SK-N-SH treated with all-trans-retinoic acid at 6 μM for 48 hours (cell line): ENCODE results near the gene CTBP2.

ENCODE experiments used
- ATAC-seq: fragments of 200-7000 bp; cut with Tn5 transposase; 3 replicates; pipeline ENCODE4 v1.9.1; 2020; ENCODE audit warnings: mild to moderate bottlenecking, moderate library complexity
- ARNTL ChIP-seq: fragments of 450-650 bp; formaldehyde crosslinking; IDR thresholded peaks from 2 replicates; pipeline ENCODE4 v1.5.0; 2020; ENCODE audit warnings: low read depth, mild to moderate bottlenecking, moderate library complexity, borderline replicate concordance
- BACH2 ChIP-seq: fragments of 250-450 bp; sonication (Bioruptor Pico); IDR thresholded peaks from 2 replicates; pipeline ENCODE4 v1.9.0; 2021; ENCODE audit warnings: mild to moderate bottlenecking, borderline replicate concordance
- CREB5 ChIP-seq: fragments of 250-450 bp; sonication (Bioruptor Pico); IDR thresholded peaks from 2 replicates; pipeline ENCODE4 v1.5.1; 2020; ENCODE audit warnings: low read depth, mild to moderate bottlenecking, moderate library complexity
- CSDC2 ChIP-seq: fragments of 250-450 bp; sonication (Bioruptor Pico); IDR thresholded peaks from 2 replicates; pipeline ENCODE4 v1.5.0; 2020; ENCODE audit warnings: mild to moderate bottlenecking, moderate library complexity
- ESRRG ChIP-seq: fragments of 250-450 bp; sonication (Bioruptor Pico); IDR thresholded peaks from 2 replicates; pipeline ENCODE4 v1.6.1; 2021; ENCODE audit warnings: mild to moderate bottlenecking
- GLIS3 ChIP-seq: fragments of 250-450 bp; sonication (Bioruptor Pico); IDR thresholded peaks from 2 replicates; pipeline ENCODE4 v1.5.0; 2020; ENCODE audit warnings: mild to moderate bottlenecking, moderate library complexity
- ISL1 ChIP-seq: fragments of 250-450 bp; sonication (Bioruptor Pico); IDR thresholded peaks from 2 replicates; pipeline ENCODE4 v2.1.2; 2022; ENCODE audit warnings: mild to moderate bottlenecking, moderate library complexity
- POU6F1 ChIP-seq: fragments of 250-450 bp; sonication (Bioruptor Pico); IDR thresholded peaks from 2 replicates; pipeline ENCODE4 v1.8.0; 2021; ENCODE audit warnings: low read depth, mild to moderate bottlenecking, moderate library complexity, borderline replicate concordance
- RARB ChIP-seq: fragments of 250-450 bp; sonication (Bioruptor Pico); IDR thresholded peaks from 2 replicates; pipeline ENCODE4 v1.8.0; 2021; ENCODE audit warnings: mild to moderate bottlenecking, moderate library complexity
- SNAI2 ChIP-seq: fragments of 250-450 bp; sonication (Bioruptor Pico); IDR thresholded peaks from 2 replicates; pipeline ENCODE4 v1.5.0; 2020; ENCODE audit warnings: mild to moderate bottlenecking, moderate library complexity
- TCF4 ChIP-seq: fragments of 250-450 bp; sonication (Bioruptor Pico); IDR thresholded peaks from 2 replicates; pipeline ENCODE4 v1.8.0; 2021; ENCODE audit warnings: mild to moderate bottlenecking, moderate library complexity, borderline replicate concordance
- ZC3H10 ChIP-seq: fragments of 250-450 bp; sonication (Bioruptor Pico); IDR thresholded peaks from 2 replicates; pipeline ENCODE4 v1.5.1; 2021; ENCODE audit warnings: mild to moderate bottlenecking, moderate library complexity
- ZFP3 ChIP-seq: fragments of 250-450 bp; sonication (Bioruptor Pico); IDR thresholded peaks from 2 replicates; pipeline ENCODE4 v1.5.0; 2020; ENCODE audit warnings: mild to moderate bottlenecking, moderate library complexity
- ZFP30 ChIP-seq: fragments of 450-650 bp; formaldehyde crosslinking; IDR thresholded peaks from 2 replicates; pipeline ENCODE4 v1.5.0; 2022; ENCODE audit warnings: mild to moderate bottlenecking, moderate library complexity
- ZNF565 ChIP-seq: fragments of 450-650 bp; formaldehyde crosslinking; conservative IDR thresholded peaks from 2 replicates; pipeline ENCODE4 v1.5.0; 2020; ENCODE audit warnings: low read depth, mild to moderate bottlenecking, moderate library complexity
- ZNF8 ChIP-seq: fragments of 450-650 bp; formaldehyde crosslinking; IDR thresholded peaks from 2 replicates; pipeline ENCODE4 v1.5.0; 2020; ENCODE audit warnings: mild to moderate bottlenecking, moderate library complexity
- TF ChIP-seq, protein P1 (sequence below): fragments of 250-450 bp; sonication (Bioruptor Pico); IDR thresholded peaks from 2 replicates; pipeline ENCODE4 v1.8.0; 2020; ENCODE audit warnings: mild to moderate bottlenecking, moderate library complexity, borderline replicate concordance
- TF ChIP-seq, protein P2 (sequence below): fragments of 250-450 bp; sonication (Bioruptor Pico); IDR thresholded peaks from 2 replicates; pipeline ENCODE4 v1.5.0; 2020; ENCODE audit warnings: mild to moderate bottlenecking, moderate library complexity
- TF ChIP-seq, protein P3 (sequence below): fragments of 250-450 bp; sonication (Bioruptor Pico); IDR thresholded peaks from 2 replicates; pipeline ENCODE4 v1.5.1; 2021; ENCODE audit warnings: mild to moderate bottlenecking, moderate library complexity

Gene CTBP2

DNA sequence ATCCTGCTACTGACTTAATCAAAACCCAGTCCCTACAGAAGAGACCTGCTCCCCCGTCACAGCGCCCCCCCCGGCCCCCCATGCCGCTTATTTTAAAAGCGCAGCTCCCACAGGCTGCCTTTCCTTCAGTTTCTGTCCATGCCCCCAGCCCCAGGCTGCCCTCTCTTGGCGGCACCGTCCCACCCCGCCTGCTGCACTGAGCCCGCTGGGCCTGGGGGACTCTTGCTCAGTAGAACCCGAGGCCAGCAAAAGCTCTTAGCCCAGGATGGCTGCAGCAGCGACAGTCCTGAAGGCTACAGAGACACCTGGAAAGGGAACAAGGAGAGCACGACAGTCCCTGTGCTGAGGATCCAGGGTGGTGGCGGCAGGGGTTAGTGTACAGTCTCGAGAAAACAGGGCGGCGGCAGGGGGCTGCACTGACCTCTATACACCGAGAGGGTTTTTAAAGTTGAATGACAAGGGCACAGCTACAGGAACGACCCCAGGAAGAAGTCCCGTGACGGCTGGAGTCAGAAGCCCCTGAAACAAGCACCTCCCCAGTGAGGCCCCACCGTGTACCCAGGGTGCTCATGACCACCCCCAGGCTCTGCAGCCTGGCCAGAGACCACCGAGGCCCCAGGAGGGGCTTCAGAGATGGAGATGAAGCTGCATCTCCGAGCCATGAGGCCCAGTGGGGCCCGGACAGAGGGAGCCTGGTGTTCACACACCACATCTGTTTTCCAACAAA lies 164.1 kb downstream of the CTBP2 start (continued):
- TF ChIP-seq, protein P1, sequence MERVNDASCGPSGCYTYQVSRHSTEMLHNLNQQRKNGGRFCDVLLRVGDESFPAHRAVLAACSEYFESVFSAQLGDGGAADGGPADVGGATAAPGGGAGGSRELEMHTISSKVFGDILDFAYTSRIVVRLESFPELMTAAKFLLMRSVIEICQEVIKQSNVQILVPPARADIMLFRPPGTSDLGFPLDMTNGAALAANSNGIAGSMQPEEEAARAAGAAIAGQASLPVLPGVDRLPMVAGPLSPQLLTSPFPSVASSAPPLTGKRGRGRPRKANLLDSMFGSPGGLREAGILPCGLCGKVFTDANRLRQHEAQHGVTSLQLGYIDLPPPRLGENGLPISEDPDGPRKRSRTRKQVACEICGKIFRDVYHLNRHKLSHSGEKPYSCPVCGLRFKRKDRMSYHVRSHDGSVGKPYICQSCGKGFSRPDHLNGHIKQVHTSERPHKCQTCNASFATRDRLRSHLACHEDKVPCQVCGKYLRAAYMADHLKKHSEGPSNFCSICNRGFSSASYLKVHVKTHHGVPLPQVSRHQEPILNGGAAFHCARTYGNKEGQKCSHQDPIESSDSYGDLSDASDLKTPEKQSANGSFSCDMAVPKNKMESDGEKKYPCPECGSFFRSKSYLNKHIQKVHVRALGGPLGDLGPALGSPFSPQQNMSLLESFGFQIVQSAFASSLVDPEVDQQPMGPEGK (CRISPR knock-in tag), result no peak
- TF ChIP-seq RARB (CRISPR knock-in tag), result no peak
- TF ChIP-seq ARNTL (CRISPR knock-in tag), result no peak
- TF ChIP-seq ESRRG (CRISPR knock-in tag), result no peak
- TF ChIP-seq SNAI2 (CRISPR knock-in tag), result no peak
- no peak for TF ChIP-seq ZFP30 (CRISPR knock-in tag)

GRCh38 chr10:124995605-124996004 lies 164.8 kb downstream of the CTBP2 start:
- ATAC-seq, result no peak
- no peak for TF ChIP-seq CSDC2 (CRISPR knock-in tag)
- TF ChIP-seq TCF4 (CRISPR knock-in tag), result no peak
- no peak for TF ChIP-seq BACH2
- no peak for TF ChIP-seq SNAI2 (CRISPR knock-in tag)
- TF ChIP-seq, protein P2, sequence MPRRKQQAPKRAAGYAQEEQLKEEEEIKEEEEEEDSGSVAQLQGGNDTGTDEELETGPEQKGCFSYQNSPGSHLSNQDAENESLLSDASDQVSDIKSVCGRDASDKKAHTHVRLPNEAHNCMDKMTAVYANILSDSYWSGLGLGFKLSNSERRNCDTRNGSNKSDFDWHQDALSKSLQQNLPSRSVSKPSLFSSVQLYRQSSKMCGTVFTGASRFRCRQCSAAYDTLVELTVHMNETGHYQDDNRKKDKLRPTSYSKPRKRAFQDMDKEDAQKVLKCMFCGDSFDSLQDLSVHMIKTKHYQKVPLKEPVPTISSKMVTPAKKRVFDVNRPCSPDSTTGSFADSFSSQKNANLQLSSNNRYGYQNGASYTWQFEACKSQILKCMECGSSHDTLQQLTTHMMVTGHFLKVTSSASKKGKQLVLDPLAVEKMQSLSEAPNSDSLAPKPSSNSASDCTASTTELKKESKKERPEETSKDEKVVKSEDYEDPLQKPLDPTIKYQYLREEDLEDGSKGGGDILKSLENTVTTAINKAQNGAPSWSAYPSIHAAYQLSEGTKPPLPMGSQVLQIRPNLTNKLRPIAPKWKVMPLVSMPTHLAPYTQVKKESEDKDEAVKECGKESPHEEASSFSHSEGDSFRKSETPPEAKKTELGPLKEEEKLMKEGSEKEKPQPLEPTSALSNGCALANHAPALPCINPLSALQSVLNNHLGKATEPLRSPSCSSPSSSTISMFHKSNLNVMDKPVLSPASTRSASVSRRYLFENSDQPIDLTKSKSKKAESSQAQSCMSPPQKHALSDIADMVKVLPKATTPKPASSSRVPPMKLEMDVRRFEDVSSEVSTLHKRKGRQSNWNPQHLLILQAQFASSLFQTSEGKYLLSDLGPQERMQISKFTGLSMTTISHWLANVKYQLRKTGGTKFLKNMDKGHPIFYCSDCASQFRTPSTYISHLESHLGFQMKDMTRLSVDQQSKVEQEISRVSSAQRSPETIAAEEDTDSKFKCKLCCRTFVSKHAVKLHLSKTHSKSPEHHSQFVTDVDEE, result no peak
- TF ChIP-seq ARNTL (CRISPR knock-in tag), result no peak
- no peak for TF ChIP-seq GLIS3
- TF ChIP-seq ZNF565 (CRISPR knock-in tag), result no peak
- no peak for TF ChIP-seq POU6F1 (CRISPR knock-in tag)
- TF ChIP-seq CREB5 (CRISPR knock-in tag), result no peak
- TF ChIP-seq ZFP3 (CRISPR knock-in tag), result no peak
- TF ChIP-seq, protein P3, sequence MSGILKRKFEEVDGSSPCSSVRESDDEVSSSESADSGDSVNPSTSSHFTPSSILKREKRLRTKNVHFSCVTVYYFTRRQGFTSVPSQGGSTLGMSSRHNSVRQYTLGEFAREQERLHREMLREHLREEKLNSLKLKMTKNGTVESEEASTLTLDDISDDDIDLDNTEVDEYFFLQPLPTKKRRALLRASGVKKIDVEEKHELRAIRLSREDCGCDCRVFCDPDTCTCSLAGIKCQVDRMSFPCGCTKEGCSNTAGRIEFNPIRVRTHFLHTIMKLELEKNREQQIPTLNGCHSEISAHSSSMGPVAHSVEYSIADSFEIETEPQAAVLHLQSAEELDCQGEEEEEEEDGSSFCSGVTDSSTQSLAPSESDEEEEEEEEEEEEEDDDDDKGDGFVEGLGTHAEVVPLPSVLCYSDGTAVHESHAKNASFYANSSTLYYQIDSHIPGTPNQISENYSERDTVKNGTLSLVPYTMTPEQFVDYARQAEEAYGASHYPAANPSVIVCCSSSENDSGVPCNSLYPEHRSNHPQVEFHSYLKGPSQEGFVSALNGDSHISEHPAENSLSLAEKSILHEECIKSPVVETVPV (CRISPR knock-in tag), result no peak
- TF ChIP-seq ZNF8, result no peak
- TF ChIP-seq ISL1 (CRISPR knock-in tag), result no peak
- TF ChIP-seq, protein P1 (CRISPR knock-in tag), result no peak
- TF ChIP-seq ZC3H10 (CRISPR knock-in tag), result no peak
